NK-92 (cell line): Measurements from ENCODE around the gene PLEKHG7.
"Not testable (repeated sequence)": the region's sequence is repeated elsewhere in the genome, so short reads cannot be mapped to it uniquely, and the experiment has no call there.

Source experiments
- DNase-seq: peaks from one replicate; lab custom pipeline; 2025; ENCODE audit not compliant: unreplicated experiment; lab: John Stamatoyannopoulos, UW

Gene PLEKHG7, protein sequence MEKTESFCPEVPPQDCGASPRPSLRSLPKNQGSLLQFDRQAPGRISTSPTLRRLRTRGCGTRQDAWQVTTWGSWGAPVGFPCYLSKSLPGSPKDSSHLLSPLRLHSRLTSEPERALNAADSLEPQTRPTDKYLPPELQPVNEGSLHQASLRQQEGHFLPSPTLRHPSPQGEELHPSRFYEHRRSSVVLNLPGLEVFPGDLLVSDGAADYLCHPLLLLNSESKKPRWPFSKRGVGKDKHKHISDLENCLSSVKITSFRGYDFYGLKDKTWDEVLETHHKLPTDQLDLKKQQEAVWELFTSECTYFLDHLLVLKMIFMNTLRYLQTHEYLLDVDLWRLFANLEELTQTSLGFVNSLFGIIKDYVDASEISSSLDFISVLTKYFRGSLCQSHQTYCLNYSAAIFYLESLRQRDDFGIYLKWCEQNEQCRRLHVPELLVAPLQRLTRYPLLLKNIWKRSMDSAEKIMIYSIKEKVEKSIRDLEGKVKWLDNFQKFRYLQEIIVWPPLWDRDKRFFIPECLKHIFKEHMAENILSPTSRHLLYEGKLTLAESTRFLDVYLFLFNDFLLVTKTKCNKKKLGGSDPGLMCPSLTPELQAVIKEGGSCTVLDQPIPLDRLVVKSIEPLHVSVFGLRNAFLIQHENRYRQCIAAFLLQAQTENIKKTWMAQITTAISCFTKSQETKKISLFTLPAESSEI

DNA sequence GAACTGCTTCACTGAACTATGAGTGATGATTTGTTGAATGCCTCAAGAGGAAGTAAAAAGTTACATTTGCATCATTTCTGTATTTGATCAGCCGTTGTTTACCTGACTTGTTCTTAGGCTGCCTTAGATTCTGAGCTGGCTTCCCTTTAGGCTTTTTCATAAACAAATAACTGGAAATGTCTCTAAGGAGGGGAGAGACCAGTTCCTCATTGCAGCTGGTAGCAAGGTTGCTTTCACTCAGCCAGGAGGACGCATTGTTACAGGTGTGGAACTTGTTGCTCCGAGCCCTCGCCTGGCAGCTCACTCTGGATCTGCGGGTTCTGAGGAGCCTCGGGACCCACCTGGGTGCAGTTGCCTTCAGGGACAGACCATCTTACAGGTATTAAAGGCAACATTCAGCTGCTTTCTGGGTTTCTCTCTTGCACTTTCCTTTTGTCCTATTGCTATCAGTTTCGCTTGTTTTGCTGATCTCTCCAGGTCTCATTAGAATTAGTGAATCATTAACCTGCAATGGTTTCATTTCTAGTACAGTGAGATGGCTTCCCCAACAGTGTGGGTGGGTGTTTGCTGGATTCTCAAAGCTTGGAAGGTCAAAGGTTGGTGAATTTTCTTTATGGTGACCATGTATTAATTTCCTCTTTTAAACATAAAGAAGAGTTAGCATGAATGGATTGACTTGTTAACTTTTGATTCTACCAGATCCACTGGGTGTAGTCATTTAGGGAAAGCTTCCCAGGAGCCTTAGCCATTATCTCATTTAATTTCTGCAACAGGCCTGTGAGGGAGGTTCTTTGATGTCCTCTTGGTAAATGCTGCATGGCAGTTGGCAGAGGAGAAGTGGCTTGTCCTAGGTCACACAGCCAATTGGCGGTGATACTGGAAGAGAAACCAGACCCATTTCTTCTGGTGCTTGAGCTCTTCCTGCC lies at the start of gene PLEKHG7:
TSS of gene PLEKHG7 (plus strand) at position 236 of the 926 bp plus-strand sequence. CDS start 3,643 bp downstream, outside the sequence.
- DNase-seq, result no peak

DNA sequence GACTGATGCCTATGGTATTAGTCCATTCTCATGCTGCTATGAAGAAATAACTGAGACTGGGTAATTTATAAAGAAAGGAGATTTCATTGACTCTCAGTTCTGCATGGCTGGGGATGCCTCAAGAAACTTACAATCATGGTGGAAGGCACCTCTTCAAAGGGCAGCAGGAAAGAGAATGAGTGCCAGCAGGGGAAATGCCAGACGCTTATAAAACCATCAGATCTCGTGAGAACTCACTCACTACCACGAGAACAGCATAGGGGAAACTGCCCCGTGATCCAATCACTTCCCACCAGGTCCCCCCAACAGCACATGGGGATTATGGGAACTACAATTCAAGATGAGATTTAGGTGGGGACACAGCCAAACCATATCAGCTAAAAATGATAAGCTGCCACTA lies 48.5 kb upstream of the PLEKHG7 start:
- not testable (repeated sequence) for DNase-seq

- no peak for DNase-seq
These were observed 47.9 kb upstream of the PLEKHG7 start for GRCh38 chr12:92654929-92655328.

DNA sequence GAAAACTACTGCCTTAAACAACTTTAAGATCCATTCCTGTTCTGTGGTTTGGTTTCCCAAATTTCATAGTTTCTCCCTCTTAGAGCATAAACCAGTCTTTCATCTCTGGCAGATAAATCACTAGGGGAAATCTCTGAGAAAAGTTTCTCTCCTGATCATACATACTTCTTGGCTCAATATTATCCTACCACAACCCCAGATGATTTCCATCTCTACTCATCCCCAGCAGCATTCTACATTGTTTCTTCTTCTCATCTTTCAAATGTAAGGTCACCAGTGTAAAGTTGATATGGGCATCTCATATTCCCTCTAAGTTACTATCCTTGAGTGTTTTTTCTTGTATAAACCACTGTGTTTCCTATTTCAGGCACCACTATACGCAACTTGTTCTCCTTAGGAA lies 45.9 kb upstream of the PLEKHG7 start:
- DNase-seq, result no peak

DNA sequence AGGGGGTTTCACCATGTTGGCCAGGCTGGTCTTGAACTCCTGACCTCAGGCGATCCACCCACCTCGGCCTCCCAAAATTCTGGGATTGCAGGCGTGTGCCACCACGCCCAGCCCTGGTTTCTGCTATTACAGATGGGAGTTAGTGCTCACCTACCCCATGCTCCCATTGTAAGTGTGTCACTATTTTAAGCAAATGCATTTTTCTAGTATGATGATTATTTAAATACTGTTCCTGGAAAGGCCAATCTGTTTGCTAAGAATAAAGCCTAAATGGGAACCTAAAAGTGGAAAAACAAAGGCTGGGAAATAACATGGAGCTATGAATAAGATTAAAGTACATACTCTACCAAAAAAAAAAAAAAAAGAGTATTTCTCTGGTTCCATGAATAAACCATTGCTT lies 45.0 kb upstream of the PLEKHG7 start:
- no peak for DNase-seq

DNA sequence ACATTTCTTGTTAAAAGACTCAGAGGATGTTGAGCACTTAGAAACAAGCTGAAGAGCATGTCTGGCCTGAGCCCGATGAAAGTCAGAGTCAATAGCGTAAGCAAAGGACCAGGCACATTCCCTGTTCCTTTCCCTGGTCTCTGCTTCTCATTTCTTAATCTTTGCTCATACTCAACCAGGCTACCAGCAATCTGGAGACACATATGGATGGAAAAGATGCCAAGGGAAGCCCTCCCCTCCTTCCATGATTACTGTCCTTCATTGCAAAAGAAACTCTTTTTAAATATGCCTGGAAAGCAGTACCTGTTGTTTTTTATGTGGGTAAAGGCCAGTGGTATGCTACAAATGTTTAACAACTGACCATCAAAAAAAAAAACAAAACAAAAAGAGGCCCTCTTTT lies 44.2 kb upstream of the PLEKHG7 start:
- DNase-seq, result no peak

- DNase-seq, result no peak
These were observed 41.5 kb upstream of the PLEKHG7 start for GRCh38 chr12:92661269-92661668.

DNA sequence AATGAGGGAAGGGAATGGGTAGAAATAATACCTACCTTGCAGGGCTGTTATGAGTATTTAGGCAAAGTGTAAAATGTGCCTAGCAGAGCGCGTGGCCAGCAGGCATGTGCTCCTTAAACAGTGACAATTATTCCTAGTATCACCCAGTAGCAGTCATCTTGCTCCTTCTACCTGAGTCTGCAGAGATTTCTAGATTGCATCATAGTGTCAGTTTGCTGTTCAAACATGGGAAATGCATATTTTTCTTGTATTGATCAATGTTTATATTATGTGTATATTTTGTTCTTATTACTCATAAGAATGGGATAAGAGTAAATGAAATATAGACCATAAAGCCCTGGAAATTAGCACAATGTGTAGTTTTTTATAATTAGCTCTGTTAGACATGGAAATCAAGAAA lies 37.3 kb upstream of the PLEKHG7 start:
- DNase-seq, result no peak

DNA sequence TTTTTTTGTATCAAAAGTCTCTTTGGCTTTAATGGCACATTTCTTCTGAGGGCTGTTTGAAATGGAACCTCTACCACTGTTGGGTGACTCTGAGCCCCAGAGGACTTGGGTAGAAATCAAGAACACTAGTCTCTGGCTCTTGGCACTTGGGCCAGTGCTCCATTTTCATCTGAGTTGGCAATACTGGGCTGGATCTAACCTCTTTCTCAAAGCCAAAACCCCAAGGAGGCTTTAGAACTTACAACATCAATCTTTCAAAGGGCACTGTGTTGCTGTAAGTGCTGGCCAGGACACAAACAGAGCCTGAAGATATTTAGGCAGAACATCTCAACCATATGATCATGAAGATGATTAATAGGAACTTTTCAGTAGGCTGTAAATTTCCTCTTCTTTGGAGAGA lies 34.0 kb upstream of the PLEKHG7 start:
- no peak for DNase-seq

DNA sequence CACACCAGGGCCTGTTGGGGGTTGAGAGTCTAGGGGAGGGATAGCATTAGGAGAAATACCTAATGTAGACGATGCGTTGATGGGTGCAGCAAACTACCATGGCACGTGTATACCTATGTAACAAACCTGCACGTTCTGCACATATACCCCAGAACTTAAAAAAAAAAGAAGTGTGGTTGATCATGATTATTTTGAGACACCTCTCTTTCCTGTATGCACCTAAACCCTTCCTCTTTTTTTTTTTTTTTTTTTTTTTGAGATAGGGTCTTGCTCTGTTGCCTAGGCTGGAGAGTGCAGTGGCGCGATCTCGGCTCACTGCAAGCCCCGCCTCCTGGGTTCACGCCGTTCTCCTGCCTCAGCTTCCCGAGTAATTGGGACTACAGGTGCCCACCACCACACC lies 31.3 kb upstream of the PLEKHG7 start:
- not testable (repeated sequence) for DNase-seq

DNA sequence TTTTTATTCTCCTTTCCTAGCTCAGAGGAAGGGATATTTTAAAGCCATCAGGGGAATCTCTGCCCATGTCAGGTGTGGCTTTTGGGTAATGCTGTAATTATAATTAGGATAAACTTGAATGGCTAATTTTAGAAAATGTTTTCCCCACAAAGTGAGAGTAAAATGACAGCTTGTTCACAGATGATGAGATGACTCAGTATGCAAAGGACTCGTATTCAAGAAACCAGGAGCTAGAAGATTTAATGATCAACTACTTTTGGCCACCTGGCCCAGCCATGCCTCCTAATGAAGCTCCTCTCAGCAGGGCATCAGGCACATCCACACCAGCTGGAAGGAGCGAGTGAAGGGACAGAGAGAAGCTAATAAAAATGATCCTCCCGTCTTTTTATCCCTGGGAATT lies 29.0 kb upstream of the PLEKHG7 start:
- DNase-seq, result no peak

DNA sequence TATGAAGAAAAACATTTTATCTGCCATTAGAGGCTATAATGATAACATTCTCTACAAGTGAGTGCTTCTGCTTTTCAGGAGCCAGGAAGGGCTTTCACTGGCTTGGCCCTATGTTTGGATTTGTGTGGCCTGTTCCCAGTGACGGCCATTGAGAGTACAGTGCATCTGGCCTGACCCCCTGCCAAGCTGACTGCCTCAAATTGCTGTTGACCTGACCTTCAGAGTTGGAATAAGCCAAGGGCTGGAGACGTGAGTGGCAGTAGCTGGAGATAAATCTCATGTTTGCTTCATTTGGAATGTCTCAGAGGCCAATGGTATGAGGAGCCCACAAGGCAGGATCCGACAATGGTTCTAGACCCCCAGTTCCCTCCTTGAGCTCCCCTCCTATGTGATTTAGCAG lies 28.3 kb upstream of the PLEKHG7 start:
- no peak for DNase-seq

- DNase-seq, result no peak
These were observed 27.5 kb upstream of the PLEKHG7 start for GRCh38 chr12:92675092-92675865.

DNA sequence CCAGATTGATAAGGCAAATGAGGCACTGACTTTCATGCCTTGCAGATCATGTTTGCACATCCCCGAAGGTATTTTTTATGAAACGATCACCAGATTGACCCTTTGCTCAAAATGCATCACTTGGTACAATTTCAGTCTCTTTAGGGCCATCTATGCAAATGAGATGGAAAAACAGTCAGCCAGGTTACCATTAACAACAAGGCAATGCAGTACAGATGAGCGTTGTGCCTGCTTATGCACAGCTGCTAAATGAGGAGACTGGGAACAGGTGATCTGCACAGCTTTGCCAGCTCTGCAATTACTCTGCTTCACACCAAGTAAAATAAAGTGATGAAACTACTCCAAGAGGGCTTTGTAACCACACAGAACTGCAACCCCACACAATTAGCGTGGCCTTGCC lies 26.1 kb upstream of the PLEKHG7 start:
- DNase-seq, result no peak

- DNase-seq, result no peak
These were observed 12.2 kb upstream of the PLEKHG7 start for GRCh38 chr12:92690601-92691000.

- no peak for DNase-seq
These were observed 7.7 kb upstream of the PLEKHG7 start for GRCh38 chr12:92695056-92695455.

DNA sequence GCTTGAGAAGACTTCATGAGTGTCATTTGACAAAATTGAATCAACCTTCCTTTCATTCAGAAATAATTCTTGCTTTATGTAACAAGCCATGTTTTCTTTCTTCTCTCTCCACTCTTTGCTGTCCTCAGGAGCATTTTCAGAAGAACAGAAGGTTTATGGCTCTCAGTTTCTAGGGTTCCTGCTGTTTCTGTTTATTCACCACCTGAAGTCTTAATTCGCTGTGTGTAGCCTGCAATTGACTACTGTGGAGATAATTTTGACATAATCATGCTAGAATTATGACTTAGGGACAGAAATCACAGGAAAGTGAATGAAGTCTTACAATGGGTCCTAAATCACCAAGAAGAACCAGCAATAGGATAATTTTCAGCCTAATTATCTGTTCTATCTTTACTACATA lies 7.2 kb upstream of the PLEKHG7 start:
- no peak for DNase-seq

DNA sequence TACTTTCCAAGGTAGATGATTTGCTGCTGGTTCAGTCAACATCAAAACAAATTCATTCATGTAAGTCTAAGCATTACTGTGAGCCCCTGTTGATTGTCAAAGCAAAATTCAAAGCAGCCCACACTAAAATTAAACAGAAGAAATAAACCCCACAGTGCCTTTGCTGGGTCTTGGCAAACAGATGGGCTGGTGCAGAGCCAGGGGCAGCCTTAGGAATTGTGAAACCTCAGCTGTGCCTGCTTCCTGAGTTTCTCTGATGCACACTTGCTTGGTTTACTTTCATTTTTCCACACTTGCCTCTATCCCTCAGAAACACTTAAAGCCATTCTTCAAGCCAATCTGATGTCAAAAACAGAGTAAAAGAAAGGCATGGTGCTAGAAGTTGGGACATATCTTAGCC lies 6.6 kb upstream of the PLEKHG7 start:
- no peak for DNase-seq

DNA sequence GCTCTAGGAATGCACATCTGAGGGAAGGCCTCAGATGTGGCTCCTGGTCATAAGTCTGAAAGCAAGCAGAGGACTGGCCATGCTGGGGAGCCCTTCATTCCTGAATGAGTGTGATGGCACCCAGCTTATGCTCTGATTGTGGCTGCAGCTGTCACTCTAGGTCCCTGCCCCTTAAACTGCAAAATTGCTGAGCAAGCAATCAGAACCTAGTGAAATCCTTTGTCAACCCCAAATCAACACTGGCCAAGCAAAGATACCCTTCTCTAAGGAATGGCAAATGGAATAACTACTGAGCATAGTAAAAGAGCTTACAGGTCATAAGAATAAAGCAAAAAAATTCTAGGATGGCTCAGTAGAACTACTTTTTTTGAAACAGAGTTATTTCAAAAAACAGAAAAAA lies 4.3 kb upstream of the PLEKHG7 start:
- no peak for DNase-seq

GRCh38 chr12:92701441-92701840 lies 1.3 kb upstream of the PLEKHG7 start:
- DNase-seq, result no peak

DNA sequence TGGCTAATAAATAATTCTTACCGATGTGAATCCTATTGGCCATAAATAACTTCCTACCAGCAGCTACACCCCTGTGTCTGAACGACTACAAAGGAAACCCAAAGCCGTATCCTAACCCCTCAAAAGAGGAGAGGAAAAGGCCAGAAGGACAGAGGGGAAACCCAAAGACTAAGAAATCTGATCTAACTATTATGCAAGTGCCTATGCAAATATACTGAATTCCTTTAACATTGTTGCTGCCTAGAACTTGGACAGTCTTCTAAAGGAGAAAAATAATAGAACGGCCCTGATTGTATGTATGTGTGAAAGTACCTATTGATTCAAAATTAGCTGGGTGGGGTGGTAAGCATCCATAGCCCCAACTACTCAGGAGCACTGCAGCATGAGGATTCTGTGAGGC lies 997 bp downstream of the PLEKHG7 start:
- DNase-seq, result no peak
